B cell (primary cell): ENCODE measurements around the gene MZT2A. TPM values are rescaled to one million over a fixed set of nuclear protein-coding genes. Genes with fewer than 3 reads are reported as not detected.
"Not testable (repeated sequence)": the region's sequence is repeated elsewhere in the genome, so short reads cannot be mapped to it uniquely, and the experiment has no call there.

Experiments
- ATAC-seq: fragments of 200-7000 bp; cut with Tn5 transposase; one replicate; pipeline ENCODE4 v1.10.0; 2021; ENCODE audit warnings: low read depth, mild to moderate bottlenecking, moderate number of reproducible peaks, moderate library complexity
- CTCF ChIA-PET: fragments of 350-600 bp; sonication (Branson Sonifier 250); formaldehyde crosslinking; loops from one replicate; lab custom pipeline; 2021; ENCODE audit warnings: antibody characterized with exemption, inconsistent platforms; lab: Charles Lee
- POLR2A ChIA-PET: fragments of 350-600 bp; sonication (Branson Sonifier 250); formaldehyde crosslinking; loops from one replicate; lab custom pipeline; 2021; ENCODE audit warnings: antibody characterized with exemption; lab: Charles Lee
- DNase-seq: peaks from one replicate; pipeline ENCODE4 v3.0.0; 2013
- H2AFZ ChIP-seq: 2 replicates; pipeline ENCODE4 v1.6.1; 2012; ENCODE audit warnings: mild to moderate bottlenecking, low read depth, low read length; ENCODE audit not compliant: insufficient read depth, poor library complexity, severe bottlenecking
- H3K27ac ChIP-seq, 2 donors: 1 replicate in 1 of 2; 2 replicates in 1 of 2; pipeline ENCODE4 v1.5.1; 2012 to 2013; ENCODE audit warnings: low read length in 2 of 2, mild to moderate bottlenecking in 2 of 2, moderate library complexity in 1 of 2
- H3K27me3 ChIP-seq, 4 experiments: fragments of 200-600 bp in 1 of 4; sonication (generic) in 1 of 4; replicated peaks in 1 of 4; 1 replicate in 2 of 4; 2 replicates in 2 of 4; pipeline versions ENCODE4 v1.6.1 to v1.7.0; 2013 to 2016; ENCODE audit warnings: low read length in 3 of 4, mild to moderate bottlenecking in 2 of 4, mixed read lengths in 1 of 4, moderate library complexity in 1 of 4; ENCODE audit not compliant: insufficient read depth in 4 of 4, control insufficient read depth in 3 of 4; ENCODE audit errors: control extremely low read depth in 1 of 4
- H3K36me3 ChIP-seq, 2 experiments: replicated peaks in 1 of 2; 1 replicate in 1 of 2; 2 replicates in 1 of 2; pipeline versions ENCODE4 v1.6.1 to v1.7.1; 2013; ENCODE audit warnings: low read length in 1 of 2; ENCODE audit not compliant: insufficient read depth in 2 of 2, control insufficient read depth in 1 of 2; ENCODE audit errors: control extremely low read depth in 1 of 2, extremely low read depth in 1 of 2
- H3K4me1 ChIP-seq, 2 donors: fragments of 200-600 bp in 1 of 2; sonication (generic) in 1 of 2; 1 replicate in 1 of 2; 2 replicates in 1 of 2; pipeline versions ENCODE4 v1.5.1 to v1.6.1; 2013 to 2017; ENCODE audit warnings: low read length in 2 of 2; ENCODE audit not compliant: control insufficient read depth in 2 of 2, insufficient read depth in 2 of 2
- H3K4me2 ChIP-seq: replicated peaks from 2 replicates; pipeline ENCODE3; 2012; ENCODE audit warnings: mild to moderate bottlenecking, low read depth, low read length; ENCODE audit not compliant: poor library complexity, severe bottlenecking
- H3K4me3 ChIP-seq, 5 experiments: fragments of 200-600 bp in 1 of 5; sonication (generic) in 1 of 5; 1 replicate in 3 of 5; 2 replicates in 2 of 5; pipeline versions ENCODE4 v1.5.1 to v1.7.0; 2011 to 2016; ENCODE audit warnings: low read length in 4 of 5, mild to moderate bottlenecking in 4 of 5, low read depth in 2 of 5, control low read depth in 1 of 5, moderate library complexity in 1 of 5; ENCODE audit not compliant: insufficient read depth in 1 of 5; ENCODE audit errors: control extremely low read depth in 1 of 5, extremely low read depth in 1 of 5
- H3K79me2 ChIP-seq: fragments of 200-600 bp; sonication (generic); one replicate; pipeline ENCODE4 v1.6.0; 2016; ENCODE audit warnings: low read length; ENCODE audit not compliant: control insufficient read depth, insufficient read depth
- H3K9ac ChIP-seq: fragments of 200-600 bp; sonication (generic); 2 replicates; pipeline ENCODE4 v1.6.1; 2017; ENCODE audit warnings: mild to moderate bottlenecking, low read length, moderate library complexity
- H3K9me3 ChIP-seq, 3 donors: one replicate each; pipeline versions ENCODE4 v1.6.1 to v1.7.1; 2013; ENCODE audit warnings: low read length in 2 of 3; ENCODE audit not compliant: control insufficient read depth in 2 of 3, insufficient read depth in 1 of 3; ENCODE audit errors: control extremely low read depth in 1 of 3
- H4K20me1 ChIP-seq: 2 replicates; pipeline ENCODE4 v1.6.0; 2012; ENCODE audit warnings: mild to moderate bottlenecking, low read length; ENCODE audit not compliant: insufficient read depth, control insufficient read depth, poor library complexity, severe bottlenecking
- H3K27ac Mint-ChIP-seq: one replicate; pipeline ENCODE4 v1.8.0; 2021; ENCODE audit warnings: mixed read lengths
- H3K27me3 Mint-ChIP-seq: one replicate; pipeline ENCODE4 v1.8.0; 2021; ENCODE audit warnings: mixed read lengths
- H3K4me1 Mint-ChIP-seq: one replicate; pipeline ENCODE4 v1.8.0; 2021; ENCODE audit warnings: mixed read lengths
- H3K4me3 Mint-ChIP-seq: one replicate; pipeline ENCODE4 v1.8.0; 2021; ENCODE audit warnings: mixed read lengths
- H3K9me3 Mint-ChIP-seq: one replicate; pipeline ENCODE4 v1.8.0; 2022; ENCODE audit warnings: mixed read lengths; ENCODE audit not compliant: insufficient read depth
- WGBS: methylation state at CpG from one replicate; pipeline ENCODE4 v1.1.5; 2013; ENCODE audit warnings: missing lambda C conversion rate; ENCODE audit not compliant: insufficient coverage; 5-methylcytosine and 5-hydroxymethylcytosine counted together
- intact Hi-C: fragments of 100-400 bp; cut with micrococcal nuclease; formaldehyde crosslinking; loops from one replicate; pipeline ENCODE4 v1.10.0; 2022
- polyA plus RNA-seq: library from polyadenylated mRNA; depleted of rRNA; stranded (reverse); fragments of >200 nt; gene quantifications from 2 replicates; pipeline ENCODE4 v1.2.3, GENCODE V29; 2012
- total RNA-seq, 2 donors: library from RNA; stranded (reverse); fragments of 120-200 nt in 1 of 2; gene quantifications; 1 replicate in 1 of 2; 2 replicates in 1 of 2; pipeline versions ENCODE4 v1.2.3 to v1.2.4, GENCODE V29; 2013 to 2022

Gene MZT2A
- total and polyA plus RNA-seq, 2 donors (not counting 1 experiment from before 2014, with no cell fraction given), result 53.3 to 76.1 TPM

DNA sequence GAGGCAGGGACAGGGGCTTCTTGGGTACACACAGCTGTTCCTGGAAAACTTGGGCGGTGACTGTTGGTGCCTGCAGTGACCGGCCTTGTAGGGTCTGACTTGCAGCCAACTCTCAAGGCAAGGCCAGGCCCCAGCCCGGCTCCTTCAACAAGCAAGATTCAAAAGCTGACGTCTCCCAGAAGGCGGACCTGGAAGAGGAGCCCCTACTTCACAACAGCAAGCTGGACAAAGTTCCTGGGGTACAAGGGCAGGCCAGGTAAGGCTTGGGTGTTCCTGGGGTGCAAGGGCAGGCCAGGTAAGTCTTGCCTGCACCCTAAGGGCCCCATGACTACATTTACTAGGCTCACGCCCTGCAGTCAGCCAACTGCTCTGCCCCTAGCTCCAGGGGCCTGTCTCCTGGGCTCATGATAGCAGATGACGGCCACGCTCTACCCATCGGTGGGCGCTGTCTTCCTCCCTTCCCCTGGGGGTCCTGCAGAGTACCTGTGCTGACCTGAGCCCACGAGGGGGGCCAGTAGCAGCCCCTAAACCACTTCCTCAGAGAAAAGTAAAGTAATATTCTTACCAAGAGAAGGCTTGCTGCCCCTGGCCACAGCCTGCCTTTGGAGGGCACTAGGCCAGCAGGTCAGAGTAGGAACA lies 39.5 kb upstream of the MZT2A start:
- H3K9ac ChIP-seq, H3K27ac ChIP-seq, H3K4me2 ChIP-seq, H3K27ac Mint-ChIP-seq, H3K4me3 Mint-ChIP-seq, H4K20me1 ChIP-seq, H3K4me3 ChIP-seq, H3K9me3 Mint-ChIP-seq, ATAC-seq, H2AFZ ChIP-seq, intact Hi-C loops, H3K27me3 Mint-ChIP-seq, H3K4me1 ChIP-seq, CTCF ChIA-PET, H3K9me3 ChIP-seq, H3K79me2 ChIP-seq, DNase-seq, H3K36me3 ChIP-seq, H3K27me3 ChIP-seq, POLR2A ChIA-PET: not testable (repeated sequence)
- no CpG with 5 or more reads among the region's 11 CpGs for WGBS
- peaks cover 13% of the 10 kb centered on the region for H3K4me1 Mint-ChIP-seq

DNA sequence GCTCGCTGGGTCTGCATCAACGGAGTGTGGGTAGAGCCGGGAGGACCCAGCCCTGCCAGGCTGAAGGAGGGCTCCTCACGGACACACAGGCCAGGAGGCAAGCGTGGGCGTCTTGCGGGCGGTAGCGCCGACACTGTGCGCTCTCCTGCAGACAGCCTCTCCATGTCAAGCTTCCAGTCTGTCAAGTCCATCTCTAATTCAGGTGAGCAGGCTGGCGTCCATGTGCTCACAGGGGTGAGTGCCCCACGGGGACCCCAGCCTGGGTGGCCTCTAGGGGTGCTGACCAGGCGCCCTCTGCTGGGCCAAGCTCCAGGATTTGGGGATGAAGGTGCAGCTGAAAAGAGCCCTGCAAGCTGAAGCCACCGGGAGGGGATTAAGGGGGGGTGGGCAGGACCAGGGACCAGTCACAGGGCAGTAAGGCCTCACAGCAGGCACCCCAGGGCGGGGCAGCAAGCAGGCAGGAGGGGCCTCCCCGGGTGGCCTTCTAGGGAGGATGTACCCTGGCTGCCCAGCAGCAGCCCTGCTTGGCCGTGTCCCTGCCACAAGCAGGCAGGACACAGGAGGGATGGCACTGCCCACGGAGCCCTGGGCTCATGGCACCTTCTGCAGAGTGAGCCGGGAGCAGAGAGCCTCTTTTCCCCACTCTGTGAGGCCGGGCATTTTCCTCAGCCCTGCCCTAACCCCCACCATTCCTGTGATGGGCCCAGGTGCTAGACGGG lies 38.6 kb upstream of the MZT2A start:
- H3K79me2 ChIP-seq, ATAC-seq, H3K4me3 Mint-ChIP-seq, H3K9ac ChIP-seq, DNase-seq, H3K27me3 Mint-ChIP-seq, H3K9me3 Mint-ChIP-seq, H3K27ac Mint-ChIP-seq, POLR2A ChIA-PET, H3K9me3 ChIP-seq, H3K27me3 ChIP-seq, H2AFZ ChIP-seq, H3K4me2 ChIP-seq, H4K20me1 ChIP-seq, CTCF ChIA-PET, H3K27ac ChIP-seq, H3K4me3 ChIP-seq, intact Hi-C loops, H3K4me1 ChIP-seq, H3K36me3 ChIP-seq: not testable (repeated sequence)
- peaks cover 13% of the 10 kb centered on the region for H3K4me1 Mint-ChIP-seq
- WGBS, result 89% methylated on average over 8 of the region's 22 CpGs

DNA sequence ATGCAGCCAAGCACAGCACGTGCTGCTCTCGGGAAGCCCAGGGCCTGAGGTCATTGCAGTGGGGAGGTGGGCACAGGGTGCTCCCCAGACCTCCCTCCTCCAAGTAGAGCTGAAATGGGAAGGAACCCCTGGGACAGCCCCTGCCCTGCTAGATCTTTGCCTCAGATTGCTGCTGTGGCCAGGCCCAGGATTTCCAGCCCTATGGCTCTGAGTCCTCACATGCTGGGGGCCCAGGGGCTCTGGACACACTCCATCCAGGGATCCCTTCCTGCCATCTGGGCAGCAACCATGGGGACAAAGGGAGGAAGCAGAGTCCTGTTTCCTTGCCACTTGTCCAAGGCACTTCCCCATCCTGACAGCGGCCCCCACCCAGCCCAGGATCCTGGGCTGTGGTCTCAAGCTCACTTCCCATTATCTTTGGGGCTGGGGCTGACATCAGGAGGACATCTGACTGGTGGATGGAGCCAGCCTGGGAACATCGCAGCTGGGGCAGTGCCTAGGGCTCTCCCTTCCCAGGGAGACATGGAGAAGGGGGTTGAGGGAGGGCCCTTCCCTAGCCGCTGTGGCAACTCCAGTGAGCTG lies 37.8 kb upstream of the MZT2A start:
- H3K4me2 ChIP-seq, POLR2A ChIA-PET, H3K4me3 ChIP-seq, H3K9me3 Mint-ChIP-seq, CTCF ChIA-PET, H2AFZ ChIP-seq, H3K79me2 ChIP-seq, H3K9ac ChIP-seq, H3K4me1 ChIP-seq, H3K27me3 ChIP-seq, H4K20me1 ChIP-seq, H3K27me3 Mint-ChIP-seq, DNase-seq, H3K9me3 ChIP-seq, H3K27ac ChIP-seq, H3K36me3 ChIP-seq, intact Hi-C loops, ATAC-seq: not testable (repeated sequence)
- no CpG with 5 or more reads among the region's 5 CpGs for WGBS
- peak overlapping the region; percentile 79 for H3K4me3 Mint-ChIP-seq
- peaks cover 13% of the 10 kb centered on the region for H3K4me1 Mint-ChIP-seq
- H3K27ac Mint-ChIP-seq, result peak overlapping the region; percentile 61
